Upper lobe of right lung (tissue), 1 donor: Measurements from ENCODE around the gene TDRD9. TPM values are rescaled to one million over a fixed set of nuclear protein-coding genes. Genes with fewer than 3 reads are reported as not detected.
A peak's percentile ranks its signal among the peaks of the same experiment; 100 is the strongest.
"Not testable (repeated sequence)": the region's sequence is repeated elsewhere in the genome, so short reads cannot be mapped to it uniquely, and the experiment has no call there.

Source experiments
- ATAC-seq: fragments of 200-7000 bp; cut with Tn5 transposase; one replicate; pipeline ENCODE4 v1.9.1; 2020; ENCODE audit warnings: mild to moderate bottlenecking, moderate library complexity
- DNase-seq: peaks from one replicate; pipeline ENCODE4 v3.0.0-alpha.2; 2020
- H3K27ac ChIP-seq: fragments of 200-600 bp; one replicate; pipeline ENCODE4 v1.8.0; 2022
- H3K27me3 ChIP-seq: fragments of 200-600 bp; one replicate; pipeline ENCODE4 v1.8.0; 2022; ENCODE audit warnings: mild to moderate bottlenecking
- H3K36me3 ChIP-seq: fragments of 200-600 bp; one replicate; pipeline ENCODE4 v1.8.0; 2022
- H3K4me1 ChIP-seq: fragments of 200-600 bp; one replicate; pipeline ENCODE4 v1.8.0; 2022
- H3K4me3 ChIP-seq: fragments of 200-600 bp; one replicate; pipeline ENCODE4 v1.8.0; 2022; ENCODE audit warnings: mild to moderate bottlenecking
- H3K9me3 ChIP-seq: fragments of 200-600 bp; one replicate; pipeline ENCODE4 v1.8.0; 2022
- intact Hi-C: fragments of 100-400 bp; cut with DNase I; formaldehyde crosslinking; loops from one replicate; pipeline ENCODE4 v1.11.0; 2022
- total RNA-seq: library from RNA; stranded (reverse); fragmentation: NEBNext Ultra II Directional; extraction: Animal tissue kit (Norgen Biotek cat#: 25700); gene quantifications from one replicate; pipeline ENCODE4 v1.2.1, GENCODE V29; 2021
- TF ChIP-seq, protein P1 (sequence below): fragments of 200-600 bp; IDR thresholded peaks from one replicate; pipeline ENCODE4 v1.8.0; 2022; ENCODE audit warnings: antibody characterized with exemption
- donor health status: DM: no; HTN: yes; CAD: no; lungs with severe emphysema.

The TDRD9 gene
- total RNA-seq, 1 donor from 2014 or later = 6.2 TPM

DNA sequence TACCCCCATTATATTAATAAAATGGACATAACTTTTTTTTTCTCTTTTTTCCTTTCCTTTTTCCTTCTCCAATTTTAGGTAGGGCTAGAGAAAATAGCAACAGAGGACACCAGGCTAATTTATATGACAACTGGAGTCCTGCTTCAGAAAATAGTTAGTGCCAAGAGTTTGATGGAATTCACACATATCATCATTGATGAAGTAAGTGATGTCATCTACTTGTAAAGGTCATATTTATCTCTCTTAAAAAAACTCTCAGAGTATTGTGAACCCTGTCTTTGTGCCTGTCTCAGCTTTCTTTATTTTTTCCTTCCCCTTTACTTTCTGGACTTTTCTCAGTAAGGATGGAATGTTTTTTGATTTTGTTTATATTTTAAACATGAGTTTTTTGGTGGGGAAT is 38.4 kb downstream of the TDRD9 start:
- TF ChIP-seq, protein P1, sequence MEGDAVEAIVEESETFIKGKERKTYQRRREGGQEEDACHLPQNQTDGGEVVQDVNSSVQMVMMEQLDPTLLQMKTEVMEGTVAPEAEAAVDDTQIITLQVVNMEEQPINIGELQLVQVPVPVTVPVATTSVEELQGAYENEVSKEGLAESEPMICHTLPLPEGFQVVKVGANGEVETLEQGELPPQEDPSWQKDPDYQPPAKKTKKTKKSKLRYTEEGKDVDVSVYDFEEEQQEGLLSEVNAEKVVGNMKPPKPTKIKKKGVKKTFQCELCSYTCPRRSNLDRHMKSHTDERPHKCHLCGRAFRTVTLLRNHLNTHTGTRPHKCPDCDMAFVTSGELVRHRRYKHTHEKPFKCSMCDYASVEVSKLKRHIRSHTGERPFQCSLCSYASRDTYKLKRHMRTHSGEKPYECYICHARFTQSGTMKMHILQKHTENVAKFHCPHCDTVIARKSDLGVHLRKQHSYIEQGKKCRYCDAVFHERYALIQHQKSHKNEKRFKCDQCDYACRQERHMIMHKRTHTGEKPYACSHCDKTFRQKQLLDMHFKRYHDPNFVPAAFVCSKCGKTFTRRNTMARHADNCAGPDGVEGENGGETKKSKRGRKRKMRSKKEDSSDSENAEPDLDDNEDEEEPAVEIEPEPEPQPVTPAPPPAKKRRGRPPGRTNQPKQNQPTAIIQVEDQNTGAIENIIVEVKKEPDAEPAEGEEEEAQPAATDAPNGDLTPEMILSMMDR = no peak
- intact Hi-C loops = no loop called here
- no peak for DNase-seq
- no peak overlapping the region for H3K27ac ChIP-seq
- no peaks in the 10 kb centered on the region for H3K4me1 ChIP-seq
- H3K36me3 ChIP-seq = no peaks in the 10 kb centered on the region
- no peak for ATAC-seq
- no peak overlapping the region for H3K4me3 ChIP-seq
- no peaks in the 10 kb centered on the region for H3K9me3 ChIP-seq
- no peaks in the 10 kb centered on the region for H3K27me3 ChIP-seq

DNA sequence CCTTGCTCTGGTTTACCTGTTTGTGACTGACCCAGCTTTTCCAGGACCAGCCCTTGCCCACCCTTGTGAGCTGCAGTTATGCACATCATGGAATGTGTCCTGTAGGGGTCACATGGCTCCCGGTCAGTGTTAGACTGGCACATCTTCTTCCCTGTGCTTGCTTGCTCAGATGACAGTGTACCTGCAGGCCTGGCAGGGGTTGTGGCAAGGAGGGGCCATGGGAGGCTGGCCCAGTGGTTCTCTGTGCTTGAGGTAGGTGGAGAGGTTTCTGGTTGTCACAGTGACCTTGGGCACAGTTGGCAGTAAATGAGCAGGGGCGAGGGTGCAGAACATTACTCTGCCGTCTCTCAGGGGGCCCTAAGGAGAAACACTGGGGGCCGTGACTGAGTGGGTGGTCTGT is 41.7 kb downstream of the TDRD9 start:
- DNase-seq (no peak), ATAC-seq (no peak)
- intact Hi-C loops = no loop called here
- Histone ChIP-seq H3K4me1 (no peaks in the 10 kb centered on the region), H3K36me3 (no peaks in the 10 kb centered on the region), H3K27me3 (no peaks in the 10 kb centered on the region), H3K9me3 (no peaks in the 10 kb centered on the region), H3K4me3 (no peak overlapping the region), H3K27ac (no peak overlapping the region)
- TF ChIP-seq, protein P1 = no peak

DNA sequence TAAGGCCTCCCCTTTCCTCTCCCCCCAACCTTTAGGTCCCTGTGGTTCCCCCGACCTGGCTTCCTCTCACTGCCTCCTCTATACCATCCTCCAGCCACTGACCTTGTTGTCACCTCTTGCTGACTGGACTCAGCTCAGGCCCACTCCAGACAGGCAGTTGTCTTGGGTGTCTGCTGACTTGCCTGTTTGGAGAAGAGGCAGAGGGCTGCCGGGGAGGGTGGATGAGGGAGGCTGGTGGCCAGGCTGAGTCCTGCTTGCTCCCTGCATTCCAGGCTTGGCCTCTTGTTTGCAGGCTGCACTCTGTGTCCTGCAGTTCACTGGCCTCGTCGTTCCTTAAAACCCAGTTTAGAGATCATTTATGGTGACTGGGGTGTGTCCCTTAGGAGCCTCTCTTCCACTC is 45.1 kb downstream of the TDRD9 start:
- no peak overlapping the region for H3K27ac ChIP-seq
- intact Hi-C loops = no loop called here
- ATAC-seq = peak; percentile 83

DNA sequence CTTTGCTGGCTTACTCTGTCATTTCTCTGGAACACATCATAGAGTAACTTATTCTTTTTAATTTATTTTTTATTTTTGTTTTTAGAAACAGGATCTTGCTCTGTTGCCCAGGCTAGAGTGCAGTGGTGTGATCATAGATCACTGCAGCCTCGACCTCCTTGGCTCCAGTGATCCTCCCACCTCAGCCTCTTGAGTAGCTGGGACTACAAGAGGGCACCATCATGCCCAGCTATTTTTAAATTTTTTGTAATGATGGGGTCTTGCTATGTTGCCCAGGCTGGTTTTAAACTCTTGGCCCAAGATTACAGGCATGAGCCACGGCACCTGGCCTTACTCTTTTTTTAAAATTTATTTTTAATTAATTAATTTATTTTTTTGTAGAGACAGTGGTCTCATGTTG is 46.3 kb downstream of the TDRD9 start:
- no peaks in the 10 kb centered on the region for H3K4me1 ChIP-seq
- no peaks in the 10 kb centered on the region for H3K36me3 ChIP-seq
- no peaks in the 10 kb centered on the region for H3K27me3 ChIP-seq
- ATAC-seq (no peak), DNase-seq (no peak)
- intact Hi-C loops = no loop called here
- TF ChIP-seq, protein P1 = no peak
- H3K27ac ChIP-seq = no peak overlapping the region
- H3K4me3 ChIP-seq = no peak overlapping the region
- H3K9me3 ChIP-seq = no peaks in the 10 kb centered on the region

More for the DNA sequence above, 45.1 kb downstream of the TDRD9 start:
- no peak overlapping the region for H3K4me3 ChIP-seq
- H3K9me3 ChIP-seq = no peaks in the 10 kb centered on the region
- H3K4me1 ChIP-seq = no peaks in the 10 kb centered on the region
- no peaks in the 10 kb centered on the region for H3K27me3 ChIP-seq
- H3K36me3 ChIP-seq = no peaks in the 10 kb centered on the region
- DNase-seq = no peak
- TF ChIP-seq, protein P1 = no peak

DNA sequence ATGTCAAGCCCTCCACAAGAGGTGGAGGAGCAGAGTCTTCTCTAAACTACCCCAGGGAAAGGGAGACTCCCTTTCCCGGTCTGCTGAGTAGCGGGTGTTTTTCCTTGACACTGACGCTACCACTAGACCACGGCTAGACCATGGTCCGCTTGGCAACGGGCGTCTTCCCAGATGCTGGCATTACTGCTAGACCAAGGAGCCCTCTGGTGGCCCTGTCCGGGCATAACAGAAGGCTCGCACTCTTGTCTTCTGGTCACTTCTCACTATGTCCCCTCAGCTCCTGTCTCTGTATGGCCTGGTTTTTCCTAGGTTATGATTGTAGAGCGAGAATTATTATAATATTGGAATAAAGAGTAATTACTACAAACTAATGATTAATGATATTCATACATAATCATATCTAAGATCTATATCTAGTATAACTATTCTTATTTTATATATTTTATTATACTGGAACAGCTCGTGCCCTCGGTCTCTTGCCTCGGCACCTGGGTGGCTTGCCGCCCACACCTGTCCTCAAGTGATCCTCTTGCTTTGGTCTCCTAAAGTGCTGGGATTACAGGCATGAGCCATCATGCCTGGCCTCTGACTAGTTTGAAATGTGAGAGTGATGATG is 52.5 kb downstream of the TDRD9 start:
- H3K4me3 ChIP-seq, H3K4me1 ChIP-seq, ATAC-seq, intact Hi-C loops, H3K27me3 ChIP-seq, H3K27ac ChIP-seq, H3K36me3 ChIP-seq, H3K9me3 ChIP-seq: not testable (repeated sequence)
- DNase-seq = peak; percentile 81
- TF ChIP-seq, protein P1 = peak; percentile 72

DNA sequence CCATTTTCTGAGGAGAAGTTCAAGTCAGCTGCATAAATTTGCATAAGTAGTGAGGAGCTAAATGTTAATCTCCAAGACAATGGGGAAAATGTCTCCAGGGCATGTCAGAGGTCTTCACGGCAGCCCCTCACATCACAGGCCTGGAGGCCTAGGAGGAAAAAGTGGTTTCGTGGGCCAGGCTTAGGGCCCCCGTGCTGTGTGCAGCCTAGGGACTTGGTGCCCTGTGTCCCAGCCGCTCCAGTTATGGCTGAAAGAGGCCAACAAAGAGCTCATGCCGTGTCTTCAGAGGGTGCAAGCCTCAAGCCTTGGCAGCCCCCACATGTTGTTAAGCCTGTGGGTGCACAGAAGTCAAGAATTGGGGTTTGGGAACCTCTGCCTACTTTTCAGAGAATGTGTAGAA is 55.9 kb downstream of the TDRD9 start:
- Histone ChIP-seq H3K27ac (no peak overlapping the region), H3K9me3 (no peaks in the 10 kb centered on the region), H3K4me1 (no peaks in the 10 kb centered on the region), H3K36me3 (no peaks in the 10 kb centered on the region), H3K4me3 (no peak overlapping the region), H3K27me3 (no peaks in the 10 kb centered on the region)
- TF ChIP-seq, protein P1 = no peak
- DNase-seq (no peak), ATAC-seq (no peak)
- intact Hi-C loops = no loop called here
